MV-4-11 (cell line): ENCODE results near the gene NUDT16L1.

Experiments
- DNase-seq: peaks from one replicate; lab custom pipeline; 2025; lab: John Stamatoyannopoulos, UW

NUDT16L1 gene

DNA sequence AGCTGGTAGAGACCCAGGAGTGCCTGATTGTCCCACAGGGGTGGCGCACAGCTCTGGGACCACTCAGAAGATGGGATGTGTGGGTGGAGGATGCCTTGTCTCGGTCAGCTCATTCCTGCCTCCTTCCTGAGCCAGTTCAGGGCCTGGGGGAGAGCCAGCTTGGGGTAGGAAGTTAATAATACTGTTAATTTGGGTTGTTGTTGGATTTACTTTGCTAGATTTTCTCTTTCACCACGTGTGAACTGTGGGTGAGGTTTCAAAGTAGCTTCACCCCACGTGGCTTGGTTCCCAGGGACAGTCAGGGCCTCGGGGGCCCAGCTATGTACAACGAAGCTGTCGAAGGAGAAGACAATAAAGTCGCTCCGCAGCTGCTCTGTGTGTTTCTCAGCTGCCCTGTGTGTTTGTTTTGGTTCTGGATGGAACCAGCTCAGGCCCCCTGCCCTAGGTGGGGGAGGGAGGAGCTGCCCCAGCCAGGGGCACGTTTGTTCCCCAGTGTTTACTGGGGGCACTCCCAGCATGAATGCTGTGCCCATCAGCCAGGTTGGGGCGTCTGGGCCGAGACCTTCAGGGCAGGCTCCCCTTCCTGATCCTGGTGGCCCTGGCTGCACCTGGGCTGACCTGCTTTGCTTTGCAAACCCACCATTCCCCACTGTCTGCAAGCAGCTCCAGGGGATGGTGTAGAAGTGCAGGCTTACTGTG is 2.3 kb downstream of the NUDT16L1 start:
- DNase-seq, result no peak

DNA sequence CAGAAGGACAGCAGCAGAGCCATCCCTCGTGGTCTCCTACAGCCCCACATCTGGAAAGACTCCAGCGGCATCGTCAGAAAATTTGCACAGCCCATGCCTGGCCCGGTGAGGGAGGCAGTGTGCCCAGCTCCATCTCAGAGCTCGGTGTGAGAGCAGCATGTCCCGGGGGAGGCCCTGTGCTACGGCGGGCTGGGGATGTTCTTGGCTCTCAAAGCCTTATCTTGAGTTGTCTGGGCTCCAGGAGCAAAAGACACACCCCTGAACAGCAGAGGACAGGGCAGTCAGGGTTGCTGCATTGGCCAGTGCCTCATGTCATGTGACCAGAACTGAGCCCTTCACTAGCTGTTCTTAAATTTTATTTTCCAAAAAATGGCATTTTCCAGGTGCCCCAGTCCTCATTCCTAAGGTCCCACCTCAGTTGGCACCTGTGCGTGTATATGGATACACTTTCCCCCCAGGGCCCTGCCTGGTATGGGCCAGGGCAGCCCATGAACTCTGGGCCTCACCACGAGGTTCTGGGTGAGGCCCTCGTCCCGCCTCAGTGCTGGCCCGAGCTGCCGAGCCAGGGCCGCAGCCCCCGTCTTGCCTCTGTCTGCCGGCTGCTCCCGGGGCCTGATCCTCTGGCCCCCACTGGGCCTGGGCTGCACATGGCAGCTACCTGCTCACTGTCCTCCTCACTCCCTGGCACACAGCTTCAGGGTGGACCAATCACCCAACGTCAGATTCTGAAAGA is 3.0 kb downstream of the NUDT16L1 start:
- DNase-seq, result no peak

DNA sequence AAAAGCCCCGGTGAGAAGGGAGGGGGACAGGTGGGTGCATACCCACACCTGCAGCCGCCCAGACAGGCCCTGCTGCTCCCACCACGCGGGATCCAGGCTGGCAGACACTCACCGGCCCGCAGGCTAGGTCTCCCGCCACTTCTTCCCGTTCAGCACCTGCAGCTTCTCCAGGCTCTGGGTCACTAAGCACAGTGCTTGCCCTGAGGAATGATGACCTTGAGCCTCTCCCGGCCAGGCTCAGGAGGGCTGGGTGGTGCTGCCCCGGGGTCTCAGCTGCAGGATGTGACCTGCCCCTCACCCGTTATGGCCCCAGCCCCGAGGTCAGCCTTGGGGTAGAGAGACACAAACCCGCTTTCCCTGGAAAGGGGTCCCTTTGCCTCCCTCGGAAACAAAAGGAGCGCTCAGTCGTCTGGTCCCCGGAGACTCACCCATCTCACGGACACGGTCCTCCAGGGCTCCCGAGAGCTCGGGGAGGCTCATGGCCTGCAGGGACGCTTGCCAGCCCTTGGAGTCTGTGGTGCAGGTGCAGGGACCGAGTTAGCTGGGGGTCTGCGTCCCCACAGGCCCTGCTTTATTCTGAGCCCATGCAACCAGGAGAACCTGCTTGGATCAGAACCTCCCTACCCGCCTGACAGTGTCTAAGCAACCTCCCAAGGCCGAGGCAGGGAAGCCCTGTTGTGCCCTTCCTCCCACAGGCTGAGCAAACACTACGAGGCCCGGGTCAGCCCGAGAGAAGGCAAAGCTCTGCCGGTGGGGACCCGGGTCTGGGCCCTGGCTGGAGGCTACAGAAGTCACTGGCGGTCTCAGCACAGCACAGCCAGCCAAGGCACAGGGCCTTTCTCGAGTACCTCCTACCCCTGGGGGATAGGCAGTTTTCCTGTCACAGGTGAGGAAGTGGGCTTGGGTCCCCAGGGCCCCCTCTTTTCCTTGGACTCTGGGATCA is 3.8 kb downstream of the NUDT16L1 start:
- DNase-seq, result no peak

DNA sequence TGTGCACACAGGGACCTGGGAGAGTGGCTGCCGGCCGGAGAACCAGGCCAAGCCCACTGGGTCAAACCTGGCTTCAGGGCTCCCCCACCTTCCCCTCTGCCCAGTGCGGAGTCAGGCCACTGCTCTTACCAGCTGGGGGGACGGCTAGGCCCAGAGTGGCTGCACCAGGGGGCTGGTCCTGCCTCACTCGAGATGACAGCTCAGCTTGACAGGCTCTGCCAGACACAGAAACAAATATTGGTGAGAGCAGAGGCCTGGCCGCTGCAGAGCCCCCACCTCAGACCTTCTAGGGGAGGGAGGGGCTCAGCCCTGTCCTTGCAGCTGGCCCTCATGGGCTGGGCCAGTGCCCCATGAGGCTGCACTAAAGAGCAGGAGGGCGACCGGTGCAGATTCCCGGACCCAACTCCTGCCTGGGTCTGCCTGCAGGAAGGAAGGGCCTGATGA is 4.5 kb downstream of the NUDT16L1 start:
- DNase-seq, result no peak

DNA sequence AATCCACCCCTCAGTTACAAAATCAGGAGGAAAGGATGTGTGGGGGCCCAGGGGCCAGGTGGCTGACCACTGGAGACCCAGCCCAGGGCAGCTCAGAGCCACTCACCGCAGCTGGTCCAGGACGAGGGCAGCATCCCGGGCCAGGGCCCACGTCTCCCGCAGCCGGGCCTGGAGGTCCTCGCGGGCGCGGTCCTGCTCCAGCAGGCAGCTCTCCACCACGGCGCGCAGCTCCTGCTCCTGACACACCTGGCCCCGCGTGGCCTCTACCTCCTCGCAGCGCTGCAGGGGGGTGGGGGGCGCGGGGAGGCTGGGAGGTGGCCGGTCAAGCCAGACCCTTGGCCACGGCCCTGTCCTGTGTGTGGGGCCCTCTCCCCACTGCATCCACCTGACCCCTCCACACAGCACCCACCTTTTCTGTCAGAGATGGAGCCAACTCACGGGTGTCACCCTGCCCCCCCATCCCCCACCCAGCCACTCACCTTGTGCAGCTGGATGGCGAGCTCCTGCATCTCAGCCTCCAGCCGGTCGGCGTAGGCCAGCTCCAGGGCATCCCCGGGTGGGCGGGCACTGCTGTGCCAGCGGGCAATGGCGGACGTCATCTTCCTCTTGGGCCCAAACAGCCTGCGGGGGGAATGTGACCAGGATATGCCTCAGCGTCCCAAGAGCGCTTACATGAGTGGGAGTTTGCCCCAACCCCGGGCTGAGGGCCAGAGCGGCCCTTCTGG is 5.1 kb downstream of the NUDT16L1 start:
- DNase-seq, result no peak

DNA sequence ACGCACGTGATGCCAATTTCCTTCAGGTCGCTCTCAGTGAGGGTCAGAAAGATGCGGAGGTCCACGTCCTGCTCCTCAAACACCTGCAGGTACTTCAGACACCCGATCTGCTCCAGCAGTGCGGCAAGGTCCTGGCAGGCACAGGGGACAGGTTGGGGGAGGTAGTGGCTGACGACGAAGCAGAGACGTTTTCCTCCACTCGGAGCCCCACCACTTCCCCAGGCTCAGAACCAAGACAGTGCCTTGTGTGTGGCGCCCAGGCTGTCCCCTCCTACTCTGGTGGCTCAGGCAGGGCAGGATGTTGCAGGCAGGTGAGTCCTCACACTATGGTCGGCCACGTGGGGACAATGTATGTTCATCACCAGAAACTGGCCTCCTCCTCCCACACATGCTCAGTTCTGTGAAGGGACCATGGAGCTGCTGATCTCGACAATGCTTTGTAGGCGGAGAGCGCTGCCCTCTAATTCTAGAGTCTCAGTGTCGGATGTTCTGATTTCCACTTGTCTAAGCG is 5.7 kb downstream of the NUDT16L1 start:
- no peak for DNase-seq

DNA sequence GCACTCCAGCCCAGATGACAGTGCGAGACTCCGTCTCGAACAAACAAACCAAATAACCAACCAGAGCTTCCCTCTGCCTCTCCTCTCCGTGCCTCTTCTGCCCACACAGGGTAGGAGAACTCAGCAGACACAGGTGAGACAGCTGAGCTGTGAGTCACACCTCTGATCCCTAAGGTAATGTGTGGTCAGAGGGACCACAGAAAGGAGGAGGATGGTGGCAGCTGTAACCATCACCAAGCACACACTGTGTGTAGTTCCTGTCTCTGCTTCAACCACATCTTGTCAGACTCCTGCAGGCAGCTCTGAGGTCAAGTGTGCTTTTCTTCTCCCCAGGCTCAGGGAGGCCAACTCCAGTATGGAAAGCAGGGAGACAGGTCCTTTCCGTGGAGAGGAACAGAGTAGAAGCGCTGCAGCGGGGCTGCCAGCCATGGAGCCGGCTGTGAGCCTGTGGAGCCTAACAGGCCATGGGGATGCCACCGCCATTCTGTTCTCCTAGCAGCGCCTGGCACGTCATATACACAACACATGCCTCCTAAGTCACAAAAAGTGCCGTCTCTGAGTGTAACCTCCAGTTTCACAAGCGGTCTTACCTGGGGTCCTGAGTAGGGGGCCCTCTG is 7.1 kb downstream of the NUDT16L1 start:
- no peak for DNase-seq

DNA sequence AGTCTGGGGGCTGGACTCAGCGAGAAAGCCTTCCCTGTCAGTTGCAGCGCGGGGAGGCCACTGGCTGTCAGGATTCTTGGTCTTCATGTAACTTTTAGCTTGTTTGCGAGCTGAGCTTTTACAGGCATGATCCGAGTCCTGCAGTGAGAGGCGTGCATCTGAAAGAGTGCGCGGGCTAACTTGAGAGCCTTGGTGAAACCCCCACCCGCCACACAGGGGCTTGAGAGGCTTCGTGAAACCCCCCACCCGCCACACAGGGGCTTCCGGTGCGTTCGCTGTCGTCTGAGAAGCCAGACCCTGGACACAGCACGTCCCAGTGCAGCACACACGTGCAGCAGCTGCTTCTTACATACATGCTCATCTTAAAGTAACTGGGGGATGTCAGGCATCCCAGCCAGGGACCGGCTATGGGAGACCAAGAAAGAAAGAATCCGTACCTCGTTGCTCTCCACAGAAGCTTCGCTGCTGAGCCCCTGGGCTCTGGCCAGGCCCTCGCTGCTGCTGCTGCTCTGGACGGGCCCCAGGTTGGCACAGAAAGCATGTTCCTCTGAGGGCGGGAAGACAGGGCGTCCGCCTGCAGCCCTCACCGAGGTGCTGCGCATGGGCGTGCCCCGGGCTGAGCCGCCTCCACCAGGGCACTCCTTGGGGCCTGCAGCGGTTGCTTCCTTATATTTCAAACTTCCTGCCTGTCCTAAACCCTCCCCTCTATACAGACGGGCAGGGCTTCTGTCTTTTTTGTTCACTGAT is 7.8 kb downstream of the NUDT16L1 start:
- no peak for DNase-seq

DNA sequence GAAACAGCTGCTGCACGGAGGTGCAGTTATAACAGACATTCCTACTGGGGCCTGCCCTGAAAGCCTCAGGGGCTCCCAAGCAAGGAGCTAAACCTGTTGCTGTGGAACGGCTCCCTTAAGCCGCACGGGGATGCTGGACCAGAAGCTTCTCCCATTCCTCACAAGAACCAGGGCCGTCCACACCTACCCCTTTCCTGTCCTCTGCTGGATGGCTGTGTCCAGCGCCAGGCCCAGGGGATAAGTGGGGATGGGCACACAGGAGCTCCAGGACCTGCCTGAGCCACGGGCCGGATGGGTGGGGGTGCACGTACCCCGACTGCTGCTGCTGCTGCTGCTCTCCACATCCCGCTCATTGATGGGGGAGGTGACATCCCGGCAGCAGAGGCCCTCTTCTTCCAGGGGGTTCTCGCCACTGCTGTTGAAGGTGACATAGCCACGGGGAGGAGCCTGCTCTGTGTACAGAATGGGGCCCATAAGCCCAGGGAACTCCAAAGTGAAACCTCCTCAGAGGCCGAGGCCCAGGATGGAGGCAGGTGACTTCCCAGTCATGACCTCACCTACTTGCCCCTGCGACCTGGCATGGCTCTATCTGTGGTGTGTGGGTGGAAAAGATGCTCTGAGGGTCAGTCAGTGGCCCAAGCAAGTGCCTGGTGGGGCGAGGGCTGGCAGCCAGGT is 8.6 kb downstream of the NUDT16L1 start:
- no peak for DNase-seq

DNA sequence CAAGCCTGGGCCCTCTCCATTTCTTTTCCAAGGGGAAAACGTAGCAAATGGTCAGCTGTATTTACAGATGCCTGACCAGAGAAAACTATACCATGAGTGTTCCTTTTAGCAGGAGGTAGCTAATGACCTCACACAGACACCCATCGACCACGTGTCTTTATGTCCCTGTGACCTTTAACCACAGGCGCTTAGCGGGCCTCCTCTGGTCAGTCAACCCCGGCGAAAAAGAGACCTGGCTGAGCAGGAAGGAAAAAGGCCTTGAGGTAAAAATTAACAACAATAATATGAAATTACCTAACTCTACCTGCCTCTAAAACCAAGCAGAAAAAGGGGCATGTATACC is 9.1 kb downstream of the NUDT16L1 start:
- no peak for DNase-seq

DNA sequence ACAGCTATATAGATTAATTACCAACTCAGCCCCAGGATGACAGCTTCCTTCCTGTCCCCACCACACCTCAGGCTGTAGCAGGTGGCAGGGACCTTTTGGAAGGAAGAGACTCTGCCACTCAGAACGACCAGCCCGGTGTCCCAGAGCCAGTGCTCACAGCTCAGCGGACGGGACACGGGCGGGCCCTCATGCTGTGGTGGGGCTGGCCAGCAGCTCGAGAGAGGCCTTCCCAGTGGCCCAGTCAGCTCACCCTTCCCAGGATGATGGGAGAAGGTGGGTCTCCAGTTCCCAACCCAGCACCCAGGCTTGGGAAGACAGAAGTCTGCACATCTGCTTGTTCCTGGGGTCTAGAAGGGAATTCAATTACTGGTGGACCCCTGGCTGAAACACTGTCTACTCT is 10.5 kb downstream of the NUDT16L1 start:
- no peak for DNase-seq

DNA sequence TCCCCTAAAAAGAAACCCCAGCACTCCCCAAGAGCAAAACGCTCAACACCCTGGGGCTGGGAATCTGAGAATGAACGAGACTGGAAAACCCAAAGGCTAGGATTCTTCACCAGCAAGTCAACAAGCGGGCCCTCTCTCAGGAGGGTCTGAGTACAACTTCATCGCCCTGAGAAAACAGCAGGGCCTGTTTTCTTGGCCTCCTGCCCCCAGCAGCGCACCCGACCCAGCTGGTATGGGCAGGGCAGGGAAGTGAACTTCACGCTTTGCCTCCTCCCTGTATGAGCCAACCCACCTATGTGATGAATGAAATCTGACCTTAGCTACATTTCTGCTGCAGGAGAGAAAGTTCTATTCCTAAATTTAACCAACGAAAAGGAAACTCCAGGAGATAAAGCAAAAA is 11.1 kb downstream of the NUDT16L1 start:
- DNase-seq, result no peak

DNA sequence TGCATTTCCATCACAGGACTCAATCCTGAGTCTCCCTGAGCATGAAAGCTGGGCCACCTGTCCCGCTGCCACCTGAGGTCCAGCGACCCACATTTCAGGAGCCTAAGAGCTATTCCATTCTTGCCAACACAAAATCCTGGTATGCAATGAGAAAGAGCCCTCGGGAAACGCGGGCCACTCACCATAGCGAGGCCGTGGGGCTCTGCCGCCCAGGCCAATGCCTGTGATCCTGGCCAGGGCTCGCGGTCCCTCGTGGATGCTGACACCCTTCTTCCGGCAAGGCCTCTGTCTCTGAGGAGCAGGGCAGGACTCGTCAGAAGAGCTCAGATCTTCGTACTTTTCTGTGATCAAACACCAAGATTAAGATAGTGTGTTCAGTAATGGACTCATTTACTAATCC is 11.6 kb downstream of the NUDT16L1 start:
- DNase-seq, result no peak

DNA sequence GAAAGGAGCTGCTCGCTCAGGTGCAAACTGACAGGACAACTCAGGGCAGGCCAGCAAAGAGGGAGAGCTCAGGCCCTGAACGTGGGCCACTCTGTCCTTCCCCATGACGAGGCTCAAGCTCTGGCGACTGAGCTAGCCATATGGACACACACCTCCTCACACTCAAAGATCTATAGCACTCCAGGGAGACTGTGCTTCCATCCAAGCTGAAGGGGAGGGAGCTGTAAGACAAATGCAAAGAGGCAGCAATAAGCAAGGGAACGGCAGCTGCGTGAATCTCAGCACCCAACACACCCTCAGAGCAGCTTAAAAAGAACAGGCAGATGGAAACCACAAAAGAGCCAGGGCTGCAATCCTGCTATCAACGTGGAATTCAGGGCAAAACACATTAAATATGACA is 13.5 kb downstream of the NUDT16L1 start:
- no peak for DNase-seq

DNA sequence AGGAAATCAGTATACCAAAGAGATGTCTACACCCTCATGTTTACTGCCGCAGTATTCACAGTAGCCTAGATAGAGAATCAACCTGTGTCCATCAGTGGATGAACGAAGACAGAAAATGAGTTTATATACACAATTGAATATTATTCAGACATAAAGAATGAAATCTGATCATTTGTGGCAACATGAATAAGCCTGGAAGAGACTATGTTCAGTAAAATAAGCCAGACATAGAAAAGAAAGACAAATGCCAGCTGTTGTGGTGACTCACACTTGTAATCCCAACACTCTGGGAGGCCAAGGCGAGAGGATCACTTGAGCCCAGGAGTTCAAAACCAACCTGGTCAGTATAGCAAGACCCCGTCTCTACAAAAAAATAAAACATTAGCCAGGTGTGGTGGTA is 16.1 kb downstream of the NUDT16L1 start:
- no peak for DNase-seq

DNA sequence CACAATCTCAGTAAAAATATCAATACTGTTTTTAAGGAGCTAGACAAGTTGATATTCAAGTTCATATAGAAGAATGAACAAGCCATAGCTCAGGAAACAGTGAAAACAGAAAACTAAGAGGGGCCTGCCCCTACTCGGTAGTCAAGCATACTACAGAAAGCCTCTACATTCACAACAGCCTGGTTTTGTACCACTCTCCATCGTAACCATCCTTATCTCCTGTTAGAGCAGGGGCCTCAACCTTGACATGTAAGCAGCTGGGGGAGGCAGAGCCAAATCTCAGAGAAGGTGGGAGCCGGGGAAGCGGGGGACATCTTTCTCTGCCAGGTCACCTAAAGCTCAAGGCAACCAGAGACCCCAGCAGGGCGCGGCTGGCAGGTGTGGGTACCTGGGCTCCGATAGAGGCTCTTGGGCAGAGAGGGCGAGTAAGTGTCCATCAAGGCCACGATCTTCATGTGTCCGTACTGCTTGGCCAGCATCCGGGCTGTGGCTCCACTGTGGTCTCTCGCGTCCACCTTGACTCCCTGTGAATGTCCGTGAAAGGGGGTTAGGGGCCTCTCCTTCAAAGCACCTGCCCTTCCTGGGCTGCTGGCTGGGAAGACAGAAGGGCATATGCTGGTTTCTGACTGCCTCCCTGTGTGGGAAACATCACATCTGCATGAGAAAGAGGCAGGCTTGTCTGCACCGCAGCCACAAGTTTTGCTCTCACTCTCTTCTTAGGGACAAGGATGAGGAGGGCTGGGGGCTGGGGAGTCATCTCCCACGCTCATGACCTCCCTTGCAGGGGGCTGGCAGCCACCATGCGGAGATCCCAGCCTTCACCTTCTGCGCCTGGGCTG is 20.5 kb downstream of the NUDT16L1 start:
- no peak for DNase-seq

DNA sequence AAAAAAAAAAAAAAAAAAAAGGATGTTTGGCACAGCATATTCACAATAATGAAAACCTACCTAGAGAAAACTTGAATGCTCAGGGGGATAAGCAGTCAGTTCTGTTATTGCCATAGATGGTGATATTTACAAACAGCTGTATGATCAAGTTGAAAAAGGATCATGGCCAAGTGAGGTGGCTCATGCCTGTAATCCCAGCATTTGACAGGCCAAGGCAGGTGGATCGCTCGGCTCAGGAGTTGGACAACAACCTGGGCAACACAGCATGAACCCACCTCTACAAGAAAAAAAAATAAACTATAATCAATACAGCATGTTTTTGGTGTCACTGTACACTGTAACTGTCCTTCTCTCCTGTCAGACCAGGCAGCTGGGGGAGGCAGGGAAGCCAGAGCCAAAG is 21.6 kb downstream of the NUDT16L1 start:
- no peak for DNase-seq

DNA sequence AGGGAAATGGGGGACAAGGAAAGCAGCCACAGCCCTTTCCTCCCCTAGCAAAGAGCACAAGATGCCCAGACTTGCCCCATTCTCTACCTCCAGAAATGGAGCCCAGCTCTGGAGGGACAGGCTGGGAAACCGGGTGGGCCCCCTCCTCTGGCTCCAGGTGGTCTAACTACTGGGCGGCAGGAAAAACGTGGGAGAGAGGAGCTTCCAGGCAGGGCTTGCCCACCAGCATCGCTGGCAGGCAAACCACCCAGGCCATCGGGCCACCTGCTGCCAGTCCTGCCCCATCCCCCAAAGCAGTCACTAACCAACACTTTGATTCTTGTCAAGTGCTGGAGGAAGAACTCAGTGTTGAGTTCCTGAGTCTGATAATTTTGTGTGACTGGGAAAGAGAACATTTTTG is 25.1 kb downstream of the NUDT16L1 start:
- no peak for DNase-seq

DNA sequence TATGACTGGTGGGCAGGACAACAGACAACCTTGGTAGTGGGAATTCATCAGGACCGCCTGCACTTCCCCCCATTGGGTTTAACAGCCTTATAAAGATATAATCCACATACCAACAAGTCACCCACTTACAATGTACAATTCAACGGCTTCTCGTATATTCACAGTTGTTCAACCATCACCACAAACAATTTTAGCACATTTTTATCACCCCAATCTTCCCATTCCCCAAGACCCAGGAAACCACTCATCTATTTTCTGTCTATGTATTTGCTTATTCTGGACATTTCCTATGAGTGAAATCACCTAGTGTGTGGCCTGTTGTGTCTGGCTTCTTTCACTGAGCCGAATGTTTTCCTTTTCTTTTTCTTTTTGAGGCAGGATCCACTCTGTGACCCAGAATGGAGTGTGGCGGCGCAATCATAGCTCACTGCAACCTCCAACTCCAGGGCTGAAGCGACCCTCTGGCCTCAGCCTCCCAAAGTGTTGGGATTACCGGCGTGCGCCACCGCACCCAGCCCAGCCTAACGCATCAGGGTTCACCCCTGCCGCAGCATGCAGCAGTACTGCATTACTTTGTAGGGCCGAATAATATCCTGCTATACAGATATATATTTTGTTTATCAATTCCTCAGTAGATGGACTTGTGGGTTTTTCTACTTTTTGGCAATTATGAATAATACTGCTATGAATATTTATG is 29.9 kb downstream of the NUDT16L1 start:
- DNase-seq, result no peak
